SKM-1 (cell line): Measurements from ENCODE around the gene SMURF1.
A peak's percentile ranks its signal among the peaks of the same experiment; 100 is the strongest.
"Not testable (repeated sequence)": the region's sequence is repeated elsewhere in the genome, so short reads cannot be mapped to it uniquely, and the experiment has no call there.

Source experiments
- DNase-seq: peaks from one replicate; lab custom pipeline; 2025; ENCODE audit not compliant: unreplicated experiment; lab: John Stamatoyannopoulos, UW

The SMURF1 gene

GRCh38 chr7:99121496-99122021 lies 22.3 kb downstream of the SMURF1 start:
- DNase-seq: no peak

GRCh38 chr7:99120916-99121315 lies 23.0 kb downstream of the SMURF1 start:
- no peak for DNase-seq

GRCh38 chr7:99120501-99120900 lies 23.4 kb downstream of the SMURF1 start:
- peak; percentile 75 for DNase-seq

GRCh38 chr7:99118077-99118476 lies 25.8 kb downstream of the SMURF1 start:
- DNase-seq: no peak

- DNase-seq: no peak
Observed at GRCh38 chr7:99116144-99116543, 27.8 kb downstream of the SMURF1 start.

- DNase-seq: no peak
Observed at GRCh38 chr7:99115379-99115778, 28.5 kb downstream of the SMURF1 start.

- no peak for DNase-seq
Observed at GRCh38 chr7:99112979-99113378, 30.9 kb downstream of the SMURF1 start.

GRCh38 chr7:99112097-99112496 lies 31.8 kb downstream of the SMURF1 start:
- DNase-seq: no peak

- no peak for DNase-seq
Observed at GRCh38 chr7:99111591-99111990, 32.3 kb downstream of the SMURF1 start.

- DNase-seq: no peak
Observed at GRCh38 chr7:99109108-99110051, 34.5 kb downstream of the SMURF1 start.

- no peak for DNase-seq
Observed at GRCh38 chr7:99108613-99109012, 35.3 kb downstream of the SMURF1 start.

GRCh38 chr7:99106821-99107241 lies 37.1 kb downstream of the SMURF1 start:
- no peak for DNase-seq

GRCh38 chr7:99106411-99106810 lies 37.5 kb downstream of the SMURF1 start:
- no peak for DNase-seq

- DNase-seq: no peak
Observed at GRCh38 chr7:99105756-99106155, 38.2 kb downstream of the SMURF1 start.

- no peak for DNase-seq
Observed at GRCh38 chr7:99104631-99105030, 39.3 kb downstream of the SMURF1 start.

- DNase-seq: not testable (repeated sequence)
Observed at GRCh38 chr7:99103836-99104235, 40.1 kb downstream of the SMURF1 start.

GRCh38 chr7:99102809-99103690 lies 40.9 kb downstream of the SMURF1 start:
- no peak for DNase-seq

GRCh38 chr7:99102361-99102760 lies 41.5 kb downstream of the SMURF1 start:
- DNase-seq: no peak

GRCh38 chr7:99101516-99101915 lies 42.4 kb downstream of the SMURF1 start:
- not testable (repeated sequence) for DNase-seq

GRCh38 chr7:99099499-99100077 lies 44.3 kb downstream of the SMURF1 start:
- no peak for DNase-seq

- no peak for DNase-seq
Observed at GRCh38 chr7:99098824-99099498, 44.9 kb downstream of the SMURF1 start.
